Measurements from ENCODE around the gene DEDD. TPM values are rescaled to one million over a fixed set of nuclear protein-coding genes. Genes with fewer than 3 reads are reported as not detected.

Gene DEDD
- total RNA-seq, 2 experiments from 2014 or later = 35.0 to 40.2 TPM

GRCh38 chr1:161162806-161163205, 30.3 kb upstream of the DEDD start:
- peaks cover 24% of the 10 kb centered on the region for H3K36me3 Mint-ChIP-seq
- intact Hi-C loops (cut with micrococcal nuclease) = no loop called here
- peaks cover 63% of the 10 kb centered on the region for H3K4me1 Mint-ChIP-seq (ENCODE audit: low read depth)
- CTCF ChIA-PET = interaction anchor here (1.4 kb wide), 1 partner anchor 14 kb away, joined by 3 read pairs; the partner anchor contains the start of gene B4GALT3
- POLR2A ChIA-PET = interaction anchor here (1.0 kb wide), 1 partner anchor 8 kb away, joined by 4 read pairs; no protein-coding TSS in a partner anchor
- DNase-seq = no peak
- H3K9me3 Mint-ChIP-seq = no peaks in the 10 kb centered on the region
- no peak overlapping the region for H3K27ac Mint-ChIP-seq
- H3K4me3 Mint-ChIP-seq = no peak overlapping the region
- no peaks in the 10 kb centered on the region for H3K27me3 Mint-ChIP-seq

- ChIA-PET POLR2A (interaction anchor here (1.0 to 1.6 kb wide), 2 partner anchors 9 to 14 kb away, joined by 4 to 5 read pairs; no protein-coding TSS in a partner anchor), CTCF (interaction anchor here (1.4 kb wide), 1 partner anchor 15 kb away, joined by 3 read pairs; the partner anchor contains the start of gene B4GALT3)
- intact Hi-C loops (cut with micrococcal nuclease) = no loop called here
- Mint-ChIP-seq H3K9me3 (no peaks in the 10 kb centered on the region), H3K27ac (no peak overlapping the region), H3K27me3 (no peaks in the 10 kb centered on the region), H3K4me3 (no peak overlapping the region), H3K4me1 (ENCODE audit: low read depth) (peaks cover 59% of the 10 kb centered on the region), H3K36me3 (peaks cover 31% of the 10 kb centered on the region)
- no peak for DNase-seq
Measured at GRCh38 chr1:161162052-161162451, 29.6 kb upstream of the DEDD start.

DNA sequence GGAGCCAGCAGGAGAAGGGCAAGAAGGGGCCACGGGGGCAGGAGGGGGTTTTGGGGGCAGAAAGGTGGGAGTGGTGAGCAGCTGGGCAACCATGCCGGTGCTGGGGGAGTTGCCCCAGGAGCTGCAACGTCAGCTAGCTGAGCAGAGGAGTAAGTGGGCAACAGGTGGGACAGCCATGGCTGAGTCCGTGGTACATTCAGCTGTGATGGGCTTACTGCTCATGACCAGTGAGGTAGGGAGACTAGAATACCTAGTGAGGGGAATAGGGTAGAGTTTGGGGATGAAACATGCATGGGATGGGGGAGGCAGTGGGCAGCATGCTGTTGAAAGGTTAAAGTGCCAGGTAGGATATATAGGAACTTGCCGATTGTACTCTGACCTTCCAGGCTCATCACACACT, 29.2 kb upstream of the DEDD start:
- H3K4me1 Mint-ChIP-seq (ENCODE audit: low read depth) = peaks cover 57% of the 10 kb centered on the region
- no peak for DNase-seq

DNA sequence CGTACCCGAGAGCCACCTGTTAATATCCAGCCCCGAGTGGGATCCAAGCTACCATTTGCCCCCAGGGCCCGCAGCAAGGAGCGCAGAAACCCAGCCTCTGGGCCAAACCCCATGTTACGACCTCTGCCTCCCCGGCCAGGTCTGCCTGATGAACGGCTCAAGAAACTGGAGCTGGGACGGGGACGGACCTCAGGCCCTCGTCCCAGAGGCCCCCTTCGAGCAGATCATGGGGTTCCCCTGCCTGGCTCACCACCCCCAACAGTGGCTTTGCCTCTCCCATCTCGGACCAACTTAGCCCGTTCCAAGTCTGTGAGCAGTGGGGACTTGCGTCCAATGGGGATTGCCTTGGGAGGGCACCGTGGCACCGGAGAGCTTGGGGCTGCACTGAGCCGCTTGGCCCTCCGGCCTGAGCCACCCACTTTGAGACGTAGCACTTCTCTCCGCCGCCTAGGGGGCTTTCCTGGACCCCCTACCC, 28.2 kb upstream of the DEDD start:
- peaks cover 54% of the 10 kb centered on the region for H3K4me1 Mint-ChIP-seq (ENCODE audit: low read depth)
- peaks cover 34% of the 10 kb centered on the region for H3K36me3 Mint-ChIP-seq
- POLR2A ChIA-PET = interaction anchor here (1.6 kb wide), 1 partner anchor 16 kb away, joined by 5 read pairs; no protein-coding TSS in a partner anchor
- intact Hi-C loops (cut with micrococcal nuclease) = no loop called here
- peak overlapping the region; percentile 78 for H3K4me3 Mint-ChIP-seq
- H3K27ac Mint-ChIP-seq = no peak overlapping the region
- no peak for DNase-seq
- H3K9me3 Mint-ChIP-seq = no peaks in the 10 kb centered on the region
- CTCF ChIA-PET = no interaction called here
- H3K27me3 Mint-ChIP-seq = no peaks in the 10 kb centered on the region

More for the DNA sequence above, 29.2 kb upstream of the DEDD start:
- ChIA-PET CTCF (no interaction called here), POLR2A (interaction anchor here (1.0 to 1.6 kb wide), 2 partner anchors 9 to 15 kb away, joined by 4 to 5 read pairs; no protein-coding TSS in a partner anchor)
- no peak overlapping the region for H3K27ac Mint-ChIP-seq
- intact Hi-C loops (cut with micrococcal nuclease) = no loop called here
- H3K4me3 Mint-ChIP-seq = no peak overlapping the region
- no peaks in the 10 kb centered on the region for H3K9me3 Mint-ChIP-seq
- H3K27me3 Mint-ChIP-seq = no peaks in the 10 kb centered on the region
- H3K36me3 Mint-ChIP-seq = peaks cover 34% of the 10 kb centered on the region

DNA sequence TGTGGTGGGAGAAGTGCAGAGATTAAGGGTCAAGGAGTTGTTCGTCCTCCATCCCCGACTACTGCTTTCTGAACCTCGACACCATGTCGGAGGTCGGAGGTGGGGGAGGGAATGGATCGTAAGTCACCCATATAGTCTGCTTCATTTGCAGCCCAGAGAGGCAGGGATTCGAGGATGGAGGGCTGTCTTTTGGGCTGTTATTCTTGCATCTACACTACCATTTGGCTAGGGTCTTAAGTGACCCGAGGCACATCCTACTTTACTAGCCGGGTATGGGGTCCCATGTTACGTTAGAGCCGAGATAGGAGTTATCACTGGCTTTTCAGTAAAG, 27.4 kb upstream of the DEDD start:
- no peak for DNase-seq
- Mint-ChIP-seq H3K4me1 (ENCODE audit: low read depth) (peaks cover 55% of the 10 kb centered on the region), H3K36me3 (peaks cover 34% of the 10 kb centered on the region), H3K9me3 (no peaks in the 10 kb centered on the region), H3K27ac (peak overlapping the region; percentile 81), H3K4me3 (peak overlapping the region; percentile 78), H3K27me3 (no peaks in the 10 kb centered on the region)
- ChIA-PET CTCF (no interaction called here), POLR2A (no interaction called here)
- intact Hi-C loops (cut with micrococcal nuclease) = no loop called here

GRCh38 chr1:161159087-161159912, 26.8 kb upstream of the DEDD start, which contains the start of gene USP21:
Gene USP21, plus strand, starts transcription at chr1:161159500. Its CDS starts 1,141 bp downstream, at chr1:161160641.
- Mint-ChIP-seq H3K4me3 (peak within 1 kb of the TSS; percentile 78), H3K27me3 (no peaks in the 10 kb centered on the region), H3K36me3 (peaks cover 34% of the 10 kb centered on the region), H3K4me1 (ENCODE audit: low read depth) (peaks cover 57% of the 10 kb centered on the region), H3K27ac (peak within 1 kb of the TSS; percentile 81), H3K9me3 (no peaks in the 10 kb centered on the region)
- ChIA-PET POLR2A (interaction anchor here (0.9 kb wide), 1 partner anchor 42 kb away, joined by 3 read pairs; no protein-coding TSS in a partner anchor), CTCF (interaction anchor here (0.8 to 1.9 kb wide), 3 partner anchors 12 to 62 kb away, joined by 3 to 4 read pairs (median 3); no protein-coding TSS in a partner anchor)
- DNase-seq = peak; percentile 95
- intact Hi-C loops (cut with micrococcal nuclease) = no loop called here

DNA sequence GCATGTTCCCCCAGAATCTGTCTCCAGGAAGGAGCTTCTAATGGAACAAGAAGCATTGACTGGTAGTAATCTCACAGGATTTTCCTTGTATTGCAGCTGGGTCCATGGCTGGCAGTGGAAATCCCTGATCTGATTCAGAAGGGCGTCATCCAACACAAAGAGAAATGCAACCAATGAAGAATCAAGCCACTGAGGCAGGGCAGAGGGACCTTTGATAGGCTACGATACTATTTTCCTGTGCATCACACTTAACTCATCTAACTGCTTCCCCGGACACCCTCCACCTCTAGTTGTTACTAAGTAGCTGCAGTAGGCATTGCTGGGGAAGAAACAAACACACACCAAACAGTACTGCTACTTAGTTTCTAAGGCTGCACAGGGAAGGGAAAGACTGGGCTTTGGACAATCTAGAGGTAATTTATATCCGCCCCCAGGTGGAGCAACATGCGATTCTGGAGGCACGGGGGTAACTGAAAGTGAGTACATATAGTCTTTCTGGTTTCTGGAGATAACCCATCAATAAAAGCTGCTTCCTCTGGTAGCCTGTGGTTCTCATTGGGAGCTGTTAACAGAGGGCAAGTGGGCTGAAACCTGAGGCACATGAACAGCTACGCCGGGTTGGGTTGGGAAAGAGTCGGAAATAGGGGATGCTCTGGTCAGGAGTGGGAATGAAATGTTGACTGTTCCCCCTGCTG, 26.0 kb upstream of the DEDD start:
- CTCF ChIA-PET = interaction anchor here (0.6 to 1.9 kb wide), 4 partner anchors 11 to 447 kb away, joined by 3 to 4 read pairs (median 3); partner anchors contain the start of gene CD48

GRCh38 chr1:161157867-161158266, 25.4 kb upstream of the DEDD start:
- intact Hi-C loops (cut with micrococcal nuclease) = no loop called here
- Mint-ChIP-seq H3K36me3 (peaks cover 31% of the 10 kb centered on the region), H3K4me1 (ENCODE audit: low read depth) (peaks cover 52% of the 10 kb centered on the region), H3K4me3 (no peak overlapping the region), H3K27me3 (no peaks in the 10 kb centered on the region), H3K27ac (peak overlapping the region; percentile 47), H3K9me3 (no peaks in the 10 kb centered on the region)
- POLR2A ChIA-PET = interaction anchor here (0.6 to 3.8 kb wide), 4 partner anchors 8 to 142 kb away, joined by 3 to 25 read pairs (median 4); partner anchors contain the start of genes DEDD and PPOX
- no peak for DNase-seq
- CTCF ChIA-PET = interaction anchor here (0.6 to 1.9 kb wide), 7 partner anchors 11 to 446 kb away, joined by 3 to 4 read pairs (median 3); partner anchors contain the start of genes CD48 and TOMM40L

More for the DNA sequence above, 26.0 kb upstream of the DEDD start:
- no peaks in the 10 kb centered on the region for H3K27me3 Mint-ChIP-seq
- POLR2A ChIA-PET = interaction anchor here (0.9 to 1.3 kb wide), 3 partner anchors 26 to 41 kb away, joined by 3 to 4 read pairs (median 3); partner anchors contain the start of gene DEDD
- no peaks in the 10 kb centered on the region for H3K9me3 Mint-ChIP-seq
- peak overlapping the region; percentile 81 for H3K27ac Mint-ChIP-seq
- H3K36me3 Mint-ChIP-seq = peaks cover 31% of the 10 kb centered on the region
- intact Hi-C loops (cut with micrococcal nuclease) = no loop called here
- no peak for DNase-seq
- peaks cover 55% of the 10 kb centered on the region for H3K4me1 Mint-ChIP-seq (ENCODE audit: low read depth)
- peak overlapping the region; percentile 78 for H3K4me3 Mint-ChIP-seq

- Mint-ChIP-seq H3K36me3 (peaks cover 18% of the 10 kb centered on the region), H3K4me1 (ENCODE audit: low read depth) (peaks cover 19% of the 10 kb centered on the region), H3K27me3 (no peaks in the 10 kb centered on the region), H3K4me3 (peak within 1 kb of the TSS; percentile 86), H3K9me3 (no peaks in the 10 kb centered on the region), H3K27ac (peak within 1 kb of the TSS; percentile 97)
- intact Hi-C loops (cut with micrococcal nuclease) = loop anchor here (1.0 kb wide), 2 partner anchors 22 to 36 kb away; partner anchors contain the start of genes DEDD, NIT1 and PFDN2
- ChIA-PET CTCF (interaction anchor here (0.9 to 3.6 kb wide), 7 partner anchors 12 to 228 kb away, joined by 3 to 23 read pairs (median 4); partner anchors contain the start of genes B4GALT3, DEDD and PPOX), POLR2A (interaction anchor here (0.7 to 2.6 kb wide), 7 partner anchors 13 to 108 kb away, joined by 4 to 16 read pairs (median 5); partner anchors contain the start of genes B4GALT3, DEDD, PPOX and USF1)
- DNase-seq = peak; percentile 88
Measured at GRCh38 chr1:161153682-161154337, 21.3 kb upstream of the DEDD start, which contains the start of gene UFC1. Gene UFC1, plus strand, starts transcription at chr1:161153978. Its CDS starts 20 bp downstream, at chr1:161153998.

DNA sequence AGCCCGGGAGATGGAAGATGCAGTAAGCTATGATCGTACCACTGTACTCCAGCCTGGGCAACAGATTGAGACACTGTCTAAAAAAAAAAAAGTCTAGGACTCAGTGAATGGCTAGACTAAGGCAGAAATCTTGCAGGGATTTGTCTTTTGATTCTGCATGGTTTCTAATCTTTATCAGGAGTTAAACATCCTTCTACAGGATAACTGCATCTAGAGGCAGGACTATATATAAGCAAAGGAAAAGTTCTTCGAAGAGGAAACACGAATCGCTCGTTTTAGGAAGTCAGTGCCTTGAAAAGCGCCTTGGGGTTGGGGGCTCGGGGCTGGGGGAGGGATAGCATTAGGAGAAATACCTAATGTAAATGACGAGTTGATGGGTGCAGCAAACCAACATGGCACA, 20.7 kb upstream of the DEDD start:
- Mint-ChIP-seq H3K27ac (peak overlapping the region; percentile 97), H3K9me3 (no peaks in the 10 kb centered on the region), H3K4me3 (peak overlapping the region; percentile 86), H3K4me1 (ENCODE audit: low read depth) (peaks cover 13% of the 10 kb centered on the region), H3K27me3 (no peaks in the 10 kb centered on the region), H3K36me3 (peaks cover 14% of the 10 kb centered on the region)
- DNase-seq = no peak
- ChIA-PET CTCF (interaction anchor here (0.9 to 3.6 kb wide), 7 partner anchors 12 to 228 kb away, joined by 3 to 23 read pairs (median 4); partner anchors contain the start of genes B4GALT3, DEDD and PPOX), POLR2A (interaction anchor here (0.7 to 2.6 kb wide), 7 partner anchors 13 to 108 kb away, joined by 4 to 16 read pairs (median 5); partner anchors contain the start of genes B4GALT3, DEDD, PPOX and USF1)
- intact Hi-C loops (cut with micrococcal nuclease) = loop anchor here (1.0 kb wide), 2 partner anchors 21 to 35 kb away; partner anchors contain the start of genes DEDD, NIT1 and PFDN2

GRCh38 chr1:161145832-161146231, 13.4 kb upstream of the DEDD start:
- H3K36me3 Mint-ChIP-seq = no peaks in the 10 kb centered on the region
- POLR2A ChIA-PET = no interaction called here
- no peaks in the 10 kb centered on the region for H3K27me3 Mint-ChIP-seq
- intact Hi-C loops (cut with micrococcal nuclease) = no loop called here
- H3K9me3 Mint-ChIP-seq = no peaks in the 10 kb centered on the region
- no peak for DNase-seq
- no peak overlapping the region for H3K27ac Mint-ChIP-seq
- H3K4me3 Mint-ChIP-seq = no peak overlapping the region
- H3K4me1 Mint-ChIP-seq (ENCODE audit: low read depth) = no peaks in the 10 kb centered on the region
- CTCF ChIA-PET = no interaction called here

Data from activated CD4-positive, alpha-beta memory T cell treated with anti-CD3 and anti-CD28 coated beads for 36 hours (primary cell).